Peyer's patch (tissue), 4 donors: ENCODE results near the gene MOCS1.

Source experiments
- CTCF ChIP-seq, 6 experiments: fragments of 450-650 bp in 4 of 6; fragments of 200-600 bp in 2 of 6; sonication (generic) in 1 of 6; IDR thresholded peaks; one replicate each; pipeline ENCODE4 v1.5.1; 2017 to 2019; ENCODE audit warnings: antibody characterized with exemption in 6 of 6, mild to moderate bottlenecking in 3 of 6, moderate library complexity in 1 of 6
- POLR2A ChIP-seq, 2 donors: fragments of 450-650 bp; IDR thresholded peaks; one replicate each; pipeline ENCODE4 v1.5.1; 2017; ENCODE audit warnings: antibody characterized with exemption in 2 of 2, mild to moderate bottlenecking in 2 of 2, moderate library complexity in 2 of 2

GRCh38 chr6:39855356-39855995, 78.8 kb downstream of the MOCS1 start:
- TF ChIP-seq CTCF (IDR thresholded peaks at IDR 0.05) (no peak), POLR2A (IDR thresholded peaks at IDR 0.05) (no peak)
